ENCODE data around the gene HDAC4.

DNA sequence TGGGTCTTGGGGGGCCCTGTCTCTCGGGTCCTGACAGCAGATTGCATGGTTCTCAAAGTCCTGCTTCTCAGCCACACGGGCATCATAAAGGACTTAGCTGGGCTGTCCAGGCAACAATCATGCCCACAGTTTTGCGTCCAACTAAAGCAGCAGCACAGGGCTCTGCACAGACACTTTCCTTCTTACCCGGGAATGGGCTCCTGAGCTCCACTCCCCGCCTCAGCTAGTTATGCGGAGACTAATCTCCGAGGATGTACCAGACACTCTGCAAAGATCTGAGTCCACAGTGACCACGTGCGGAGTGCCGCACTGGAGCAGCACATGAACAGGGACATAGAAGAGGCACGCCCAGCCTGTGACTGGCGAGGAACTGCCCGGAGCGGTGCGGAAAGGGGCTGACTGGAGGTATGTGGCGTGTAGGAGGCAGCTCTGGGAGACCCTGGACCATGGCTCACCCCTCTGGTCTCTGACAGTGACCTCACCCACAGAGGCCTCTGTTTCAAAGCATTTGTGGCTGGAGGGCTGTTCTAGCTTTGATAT is 270.0 kb downstream of the HDAC4 start:
- TF ChIP-seq, protein P1, sequence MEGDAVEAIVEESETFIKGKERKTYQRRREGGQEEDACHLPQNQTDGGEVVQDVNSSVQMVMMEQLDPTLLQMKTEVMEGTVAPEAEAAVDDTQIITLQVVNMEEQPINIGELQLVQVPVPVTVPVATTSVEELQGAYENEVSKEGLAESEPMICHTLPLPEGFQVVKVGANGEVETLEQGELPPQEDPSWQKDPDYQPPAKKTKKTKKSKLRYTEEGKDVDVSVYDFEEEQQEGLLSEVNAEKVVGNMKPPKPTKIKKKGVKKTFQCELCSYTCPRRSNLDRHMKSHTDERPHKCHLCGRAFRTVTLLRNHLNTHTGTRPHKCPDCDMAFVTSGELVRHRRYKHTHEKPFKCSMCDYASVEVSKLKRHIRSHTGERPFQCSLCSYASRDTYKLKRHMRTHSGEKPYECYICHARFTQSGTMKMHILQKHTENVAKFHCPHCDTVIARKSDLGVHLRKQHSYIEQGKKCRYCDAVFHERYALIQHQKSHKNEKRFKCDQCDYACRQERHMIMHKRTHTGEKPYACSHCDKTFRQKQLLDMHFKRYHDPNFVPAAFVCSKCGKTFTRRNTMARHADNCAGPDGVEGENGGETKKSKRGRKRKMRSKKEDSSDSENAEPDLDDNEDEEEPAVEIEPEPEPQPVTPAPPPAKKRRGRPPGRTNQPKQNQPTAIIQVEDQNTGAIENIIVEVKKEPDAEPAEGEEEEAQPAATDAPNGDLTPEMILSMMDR (conservative IDR thresholded peaks at IDR 0.05; ENCODE audit: low read depth, low read length) = no peak
- no peak for TF ChIP-seq CHD1 (IDR thresholded peaks at IDR 0.05; ENCODE audit: low read depth, low read length)
- TF ChIP-seq, protein P2, sequence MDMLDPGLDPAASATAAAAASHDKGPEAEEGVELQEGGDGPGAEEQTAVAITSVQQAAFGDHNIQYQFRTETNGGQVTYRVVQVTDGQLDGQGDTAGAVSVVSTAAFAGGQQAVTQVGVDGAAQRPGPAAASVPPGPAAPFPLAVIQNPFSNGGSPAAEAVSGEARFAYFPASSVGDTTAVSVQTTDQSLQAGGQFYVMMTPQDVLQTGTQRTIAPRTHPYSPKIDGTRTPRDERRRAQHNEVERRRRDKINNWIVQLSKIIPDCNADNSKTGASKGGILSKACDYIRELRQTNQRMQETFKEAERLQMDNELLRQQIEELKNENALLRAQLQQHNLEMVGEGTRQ (IDR thresholded peaks at IDR 0.05; ENCODE audit: low read depth, low read length) = no peak
- TF ChIP-seq BHLHE40 (IDR thresholded peaks at IDR 0.05; ENCODE audit: low read depth, low read length) = no peak
- no peak for TF ChIP-seq FOS (IDR thresholded peaks at IDR 0.05; ENCODE audit: low read depth, low read length)
- no peak for TF ChIP-seq NFE2L2 (IDR thresholded peaks at IDR 0.05; ENCODE audit: low read depth, low read length)
- no peak for TF ChIP-seq POLR2A (IDR thresholded peaks at IDR 0.05; ENCODE audit: low read depth, low read length)
- TF ChIP-seq RFX5 (IDR thresholded peaks at IDR 0.05; ENCODE audit: low read depth, low read length) = no peak
- no peak for TF ChIP-seq SMC3 (IDR thresholded peaks at IDR 0.05; ENCODE audit: low read depth, low read length)
- no peak for TF ChIP-seq RCOR1 (IDR thresholded peaks at IDR 0.05; ENCODE audit: insufficient replicate concordance, low read length)
- TF ChIP-seq MAFK (IDR thresholded peaks at IDR 0.05; ENCODE audit: low read depth, low read length) = no peak
- no peak for TF ChIP-seq RAD21 (IDR thresholded peaks at IDR 0.05; ENCODE audit: low read length)
- no peak for TF ChIP-seq CEBPB (IDR thresholded peaks at IDR 0.05; ENCODE audit: low read depth, low read length)
- no peak for TF ChIP-seq MAZ (IDR thresholded peaks at IDR 0.05; ENCODE audit: borderline replicate concordance, low read depth, low read length)

All from IMR-90 (cell line).